Natural killer cell (primary cell): ENCODE data around the gene TRNP1. TPM values are rescaled to one million over a fixed set of nuclear protein-coding genes. Genes with fewer than 3 reads are reported as not detected.

Experiments used
- ATAC-seq, 3 donors: fragments of 150-1000 bp in 2 of 3; fragments of 200-7000 bp in 1 of 3; cut with Tn5 transposase; 1 replicate in 1 of 3; 2 replicates in 2 of 3; pipeline ENCODE4 v1.10.0; 2021; ENCODE audit warnings: mild to moderate bottlenecking in 2 of 3, moderate library complexity in 2 of 3
- DNase-seq, 2 donors: peaks; one replicate each; pipeline versions ENCODE4 v3.0.0 to v3.0.0-alpha.2; 2013 to 2021; ENCODE audit warnings: mixed read lengths in 1 of 2
- H3K27ac ChIP-seq: one replicate; pipeline ENCODE4 v1.5.1; 2013; ENCODE audit warnings: mild to moderate bottlenecking, low read length
- H3K27me3 ChIP-seq: one replicate; pipeline ENCODE4 v1.6.1; 2013; ENCODE audit warnings: low read length; ENCODE audit not compliant: control insufficient read depth, insufficient read depth
- H3K36me3 ChIP-seq: one replicate; pipeline ENCODE4 v1.6.1; 2013; ENCODE audit warnings: low read length; ENCODE audit not compliant: control insufficient read depth, insufficient read depth
- H3K4me1 ChIP-seq: one replicate; pipeline ENCODE4 v1.6.1; 2013; ENCODE audit warnings: low read length; ENCODE audit not compliant: control insufficient read depth, insufficient read depth
- H3K4me3 ChIP-seq: one replicate; pipeline ENCODE4 v1.5.1; 2013; ENCODE audit warnings: low read length
- H3K9me3 ChIP-seq: one replicate; pipeline ENCODE4 v1.6.1; 2013; ENCODE audit warnings: low read length; ENCODE audit not compliant: control insufficient read depth, insufficient read depth
- H3K27ac Mint-ChIP-seq, 2 donors: one replicate each; pipeline ENCODE4 v1.8.0; 2022; ENCODE audit warnings: mild to moderate bottlenecking in 2 of 2, mixed read lengths in 2 of 2, moderate library complexity in 1 of 2
- H3K27me3 Mint-ChIP-seq, 2 donors: one replicate each; pipeline ENCODE4 v1.8.0; 2022; ENCODE audit warnings: low read depth in 2 of 2, mixed read lengths in 2 of 2
- H3K36me3 Mint-ChIP-seq: one replicate; pipeline ENCODE4 v1.8.0; 2022; ENCODE audit warnings: mixed read lengths
- H3K4me1 Mint-ChIP-seq, 2 donors: one replicate each; pipeline ENCODE4 v1.8.0; 2022; ENCODE audit warnings: mixed read lengths in 2 of 2
- H3K4me3 Mint-ChIP-seq: one replicate; pipeline ENCODE4 v1.8.0; 2022; ENCODE audit warnings: mild to moderate bottlenecking, moderate library complexity, mixed read lengths
- H3K9me3 Mint-ChIP-seq, 2 donors: one replicate each; pipeline ENCODE4 v1.8.0; 2022; ENCODE audit warnings: mixed read lengths in 2 of 2
- CTCF ChIP-seq: fragments of 200-600 bp; IDR thresholded peaks from one replicate; pipeline ENCODE4 v1.8.0; 2022; ENCODE audit warnings: antibody characterized with exemption
- WGBS: methylation state at CpG from one replicate; pipeline ENCODE4 v1.1.7; 2013; ENCODE audit warnings: missing lambda C conversion rate; ENCODE audit not compliant: insufficient coverage; 5-methylcytosine and 5-hydroxymethylcytosine counted together
- intact Hi-C: fragments of 100-400 bp; cut with micrococcal nuclease; formaldehyde crosslinking; loops from one replicate; pipeline ENCODE4 v1.14.2; 2022
- total RNA-seq, 4 donors: library from RNA; stranded (reverse); fragments of 120-200 nt in 1 of 4; gene quantifications; one replicate each; pipeline versions ENCODE4 v1.2.3 to v1.2.4, GENCODE V29; 2013 to 2022

Gene TRNP1
- total RNA-seq, 3 donors from 2014 or later (not counting 1 experiment from before 2014, with no cell fraction given): 0.18 to 3.0 (median 0.95) TPM

GRCh38 chr1:27031235-27032118 lies 38.0 kb downstream of the TRNP1 start:
- ATAC-seq (no peak), DNase-seq (no peak)
- H3K4me1 Mint-ChIP-seq: no peaks in the 10 kb centered on the region
- Histone ChIP-seq H3K36me3 (no peaks in the 10 kb centered on the region), H3K4me3 (no peak overlapping the region), H3K9me3 (no peaks in the 10 kb centered on the region), H3K27ac (no peak overlapping the region), H3K4me1 (peaks cover 7% of the 10 kb centered on the region), H3K27me3 (no peaks in the 10 kb centered on the region)
- no peaks in the 10 kb centered on the region for H3K9me3 Mint-ChIP-seq
- peaks cover 11 to 16% of the 10 kb centered on the region in 2 donors for H3K27me3 Mint-ChIP-seq
- no peak overlapping the region for H3K27ac Mint-ChIP-seq
- no peaks in the 10 kb centered on the region for H3K36me3 Mint-ChIP-seq
- no peak for TF ChIP-seq CTCF
- 43% methylated on average over 40 of the region's 43 CpGs for WGBS
- intact Hi-C loops: no loop called here
- no peak overlapping the region for H3K4me3 Mint-ChIP-seq

GRCh38 chr1:27032119-27032461 lies 38.6 kb downstream of the TRNP1 start:
- no peak for DNase-seq
- no peak for TF ChIP-seq CTCF
- no peak overlapping the region for H3K27ac Mint-ChIP-seq
- H3K27ac ChIP-seq: no peak overlapping the region
- 89% methylated on average over 2 of the region's 2 CpGs for WGBS
- H3K36me3 Mint-ChIP-seq: no peaks in the 10 kb centered on the region
- H3K27me3 ChIP-seq: no peaks in the 10 kb centered on the region
- intact Hi-C loops: no loop called here
- H3K9me3 Mint-ChIP-seq: no peaks in the 10 kb centered on the region
- no peaks in the 10 kb centered on the region for H3K36me3 ChIP-seq
- no peak for ATAC-seq
- H3K4me3 ChIP-seq: no peak overlapping the region
- peaks cover 7% of the 10 kb centered on the region for H3K4me1 ChIP-seq
- H3K4me3 Mint-ChIP-seq: no peak overlapping the region
- H3K9me3 ChIP-seq: no peaks in the 10 kb centered on the region
- peaks cover 7 to 12% of the 10 kb centered on the region in 2 donors for H3K27me3 Mint-ChIP-seq
- no peaks in the 10 kb centered on the region for H3K4me1 Mint-ChIP-seq

GRCh38 chr1:27033043-27033746 lies 39.7 kb downstream of the TRNP1 start:
- Histone ChIP-seq H3K9me3 (no peaks in the 10 kb centered on the region), H3K27ac (no peak overlapping the region), H3K4me1 (peaks cover 7% of the 10 kb centered on the region), H3K36me3 (no peaks in the 10 kb centered on the region), H3K27me3 (no peaks in the 10 kb centered on the region), H3K4me3 (no peak overlapping the region)
- Mint-ChIP-seq H3K27ac (no peak overlapping the region), H3K36me3 (no peaks in the 10 kb centered on the region), H3K4me1 (no peaks in the 10 kb centered on the region), H3K9me3 (no peaks in the 10 kb centered on the region), H3K4me3 (no peak overlapping the region), H3K27me3 (peaks cover 0 to 10% of the 10 kb centered on the region in 2 donors)
- no peak for DNase-seq
- ATAC-seq: no peak
- no peak for TF ChIP-seq CTCF
- WGBS: 88% methylated on average over 7 of the region's 7 CpGs
- intact Hi-C loops: no loop called here
